Measurements from ENCODE around the gene DNMBP. TPM values are rescaled to one million over a fixed set of nuclear protein-coding genes. Genes with fewer than 3 reads are reported as not detected.

Gene DNMBP
- total and polyA plus RNA-seq, 11 donors, result 3.9 to 11.5 (median 6.6) TPM

- Histone ChIP-seq H3K4me1 (peaks cover 3 to 67% (median 39%) of the 10 kb centered on the region in 12 donors), H3K4me3 (no peak overlapping the region), H3K9me3 (no peaks in the 10 kb centered on the region), H3K36me3 (peaks cover 0 to 4% (median 0%) of the 10 kb centered on the region in 9 donors), H3K27ac (peak overlapping the region in 4 of 12 donors; percentile 10 to 85 (median 80)), H3K27me3 (no peaks in the 10 kb centered on the region)
- WGBS, 4 donors, result 86 to 91% (median 89%) methylated on average over 3 of the region's 3 CpGs
- intact Hi-C loops (cut with DNase I), result loop anchor here in 9 of 10 donors (5.0 to 10.0 kb wide), 10 partner anchors 33 to 100 kb away; no protein-coding TSS in a partner anchor
- DNase-seq, result no peak
- no peak for TF ChIP-seq CTCF (IDR thresholded peaks at IDR 0.05)
- no peak for TF ChIP-seq POLR2A (IDR thresholded peaks at IDR 0.05)
- ATAC-seq, result no peak
Observed at GRCh38 chr10:100004805-100005510, 4.8 kb downstream of the DNMBP start.

GRCh38 chr10:100000109-100000644, 9.6 kb downstream of the DNMBP start:
- H3K9me3 ChIP-seq, result no peaks in the 10 kb centered on the region
- ATAC-seq, result no peak
- no peak for TF ChIP-seq POLR2A (IDR thresholded peaks at IDR 0.05)
- no peak for TF ChIP-seq CTCF (IDR thresholded peaks at IDR 0.05)
- intact Hi-C loops (cut with DNase I), result loop anchor here in 4 of 10 donors (10.0 kb wide), 2 partner anchors 85 to 95 kb away; no protein-coding TSS in a partner anchor
- peaks cover 0 to 7% (median 0%) of the 10 kb centered on the region in 9 donors for H3K36me3 ChIP-seq
- WGBS, 4 donors, result 78 to 88% (median 87%) methylated on average over 6 of the region's 6 CpGs
- no peak overlapping the region for H3K4me3 ChIP-seq
- DNase-seq, result no peak
- H3K27ac ChIP-seq, result peak overlapping the region in 1 of 12 donors; percentile 48
- peaks cover 4 to 62% (median 39%) of the 10 kb centered on the region in 12 donors for H3K4me1 ChIP-seq
- no peaks in the 10 kb centered on the region for H3K27me3 ChIP-seq

GRCh38 chr10:99999319-100000108, 10.2 kb downstream of the DNMBP start:
- peaks cover 0 to 7% (median 0%) of the 10 kb centered on the region in 9 donors for H3K36me3 ChIP-seq
- no peak overlapping the region for H3K4me3 ChIP-seq
- H3K4me1 ChIP-seq, result peaks cover 4 to 61% (median 36%) of the 10 kb centered on the region in 12 donors
- H3K27me3 ChIP-seq, result no peaks in the 10 kb centered on the region
- DNase-seq, result no peak
- 75 to 79% (median 79%) methylated on average over 8 of the region's 8 CpGs for WGBS, 4 donors
- no peaks in the 10 kb centered on the region for H3K9me3 ChIP-seq
- TF ChIP-seq CTCF (IDR thresholded peaks at IDR 0.05) (no peak), POLR2A (IDR thresholded peaks at IDR 0.05) (no peak)
- ATAC-seq, result peak in 2 of 4 donors; percentile 22 to 38
- intact Hi-C loops (cut with DNase I), result loop anchor here in 4 of 10 donors (10.0 kb wide), 2 partner anchors 85 to 95 kb away; no protein-coding TSS in a partner anchor
- H3K27ac ChIP-seq, result peak overlapping the region in 1 of 12 donors; percentile 48
